Kidney (tissue), 14 donors: ENCODE data around the gene SCGN. TPM values are rescaled to one million over a fixed set of nuclear protein-coding genes. Genes with fewer than 3 reads are reported as not detected.

Experiments used
- DNase-seq, 5 donors: peaks; one replicate each; pipeline ENCODE4 v3.0.0-alpha.2; 2013 to 2020
- FAIRE-seq: peaks from 2 replicates; lab custom pipeline; 2012; peaks lifted over from hg19 to GRCh38; lab: Jason Lieb, UNC
- H3K27ac ChIP-seq, 2 donors: one replicate each; pipeline ENCODE4 v1.7.0; 2013; ENCODE audit warnings: low read depth in 2 of 2, low read length in 2 of 2, inconsistent platforms in 1 of 2
- H3K27me3 ChIP-seq: one replicate; pipeline ENCODE4 v1.7.1; 2013; ENCODE audit warnings: low read length, inconsistent platforms; ENCODE audit not compliant: control insufficient read depth, insufficient read depth
- H3K36me3 ChIP-seq, 3 donors: one replicate each; pipeline versions ENCODE4 v1.7.0 to v1.7.1; 2013; ENCODE audit warnings: low read length in 3 of 3, control low read depth in 1 of 3, inconsistent platforms in 1 of 3; ENCODE audit not compliant: insufficient read depth in 3 of 3, control insufficient read depth in 2 of 3
- H3K4me1 ChIP-seq, 3 donors: one replicate each; pipeline versions ENCODE4 v1.7.0 to v1.7.1; 2013; ENCODE audit warnings: low read length in 3 of 3, inconsistent platforms in 1 of 3, low read depth in 1 of 3; ENCODE audit not compliant: control insufficient read depth in 2 of 3, insufficient read depth in 2 of 3
- H3K4me3 ChIP-seq, 3 donors: one replicate each; pipeline versions ENCODE4 v1.7.0 to v1.8.1; 2013; ENCODE audit warnings: low read length in 3 of 3, control low read depth in 1 of 3, inconsistent platforms in 1 of 3
- H3K9ac ChIP-seq, 3 donors: one replicate each; pipeline versions ENCODE4 v1.7.0 to v1.7.1; 2013; ENCODE audit warnings: low read length in 3 of 3, control low read depth in 1 of 3, inconsistent platforms in 1 of 3
- H3K9me3 ChIP-seq, 3 donors: one replicate each; pipeline versions ENCODE4 v1.7.0 to v1.7.1; 2013; ENCODE audit warnings: low read length in 3 of 3, control low read depth in 1 of 3, inconsistent platforms in 1 of 3; ENCODE audit not compliant: control insufficient read depth in 2 of 3, insufficient read depth in 1 of 3
- intact Hi-C: fragments of 100-400 bp; cut with DNase I; formaldehyde crosslinking; loops from one replicate; pipeline ENCODE4 v1.11.1; 2022
- polyA plus RNA-seq: library from polyadenylated mRNA; stranded (reverse); fragments of 350-450 nt; fragmentation: Illumina TruSeq; extraction: RNeasy Lipid Tissue Mini Kit (QIAGEN cat#74804); gene quantifications from one replicate; pipeline ENCODE4 v1.2.3, GENCODE V29; 2014; ENCODE audit warnings: low read depth, low replicate concordance; ENCODE audit not compliant: insufficient read depth
- total RNA-seq: library from RNA; stranded (reverse); fragmentation: NEBNext Ultra II Directional; extraction: Animal tissue kit (Norgen Biotek cat#: 25700); gene quantifications from one replicate; pipeline ENCODE4 v1.2.1, GENCODE V29; 2021
- TF ChIP-seq, protein P1 (sequence below): IDR thresholded peaks from 3 replicates; pipeline ENCODE4 v1.5.1; 2012; ENCODE audit warnings: mild to moderate bottlenecking, moderate library complexity, borderline replicate concordance; ENCODE audit not compliant: insufficient read depth; ENCODE audit errors: extremely low read depth
- donor health status: control.
- donor health status: control.
- donor health status: control.
- donor health status: control.
- donor health status: control.
- donor health status: DM: yes; HTN: yes; CAD: no.
- donor health status: Normal renal cell carcinoma (clear cell type).

Gene SCGN
- total and polyA plus RNA-seq, 2 donors from 2014 or later, result 0.90 to 8.7 TPM

DNA sequence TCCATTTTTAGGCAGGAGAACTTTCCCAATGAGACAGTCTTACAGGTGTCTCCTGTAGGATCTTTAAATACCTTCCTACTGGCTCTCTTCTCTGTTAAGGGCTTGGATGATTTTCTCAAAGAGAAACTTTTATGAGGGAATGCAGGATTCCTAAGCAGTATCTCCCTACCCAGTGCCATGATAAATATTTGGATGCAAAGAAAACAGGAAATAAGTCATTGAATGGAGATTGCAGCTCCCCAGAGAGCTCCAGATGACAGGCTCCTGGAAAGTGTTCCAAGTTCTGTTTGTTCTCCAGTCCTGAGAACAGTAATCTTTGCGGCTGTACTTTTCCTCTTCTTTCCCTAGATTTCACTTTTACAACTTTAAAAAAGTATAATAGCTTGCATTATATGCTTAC is 2.4 kb upstream of the SCGN start:
- FAIRE-seq (no peak), DNase-seq (no peak)
- H3K4me1 ChIP-seq, result no peaks in the 10 kb centered on the region
- no peaks in the 10 kb centered on the region for H3K27me3 ChIP-seq
- no peaks in the 10 kb centered on the region for H3K36me3 ChIP-seq
- H3K4me3 ChIP-seq, result no peak overlapping the region
- H3K9ac ChIP-seq, result no peak overlapping the region
- no peak overlapping the region for H3K27ac ChIP-seq
- intact Hi-C loops, result no loop called here
- H3K9me3 ChIP-seq, result no peaks in the 10 kb centered on the region
- TF ChIP-seq, protein P1, sequence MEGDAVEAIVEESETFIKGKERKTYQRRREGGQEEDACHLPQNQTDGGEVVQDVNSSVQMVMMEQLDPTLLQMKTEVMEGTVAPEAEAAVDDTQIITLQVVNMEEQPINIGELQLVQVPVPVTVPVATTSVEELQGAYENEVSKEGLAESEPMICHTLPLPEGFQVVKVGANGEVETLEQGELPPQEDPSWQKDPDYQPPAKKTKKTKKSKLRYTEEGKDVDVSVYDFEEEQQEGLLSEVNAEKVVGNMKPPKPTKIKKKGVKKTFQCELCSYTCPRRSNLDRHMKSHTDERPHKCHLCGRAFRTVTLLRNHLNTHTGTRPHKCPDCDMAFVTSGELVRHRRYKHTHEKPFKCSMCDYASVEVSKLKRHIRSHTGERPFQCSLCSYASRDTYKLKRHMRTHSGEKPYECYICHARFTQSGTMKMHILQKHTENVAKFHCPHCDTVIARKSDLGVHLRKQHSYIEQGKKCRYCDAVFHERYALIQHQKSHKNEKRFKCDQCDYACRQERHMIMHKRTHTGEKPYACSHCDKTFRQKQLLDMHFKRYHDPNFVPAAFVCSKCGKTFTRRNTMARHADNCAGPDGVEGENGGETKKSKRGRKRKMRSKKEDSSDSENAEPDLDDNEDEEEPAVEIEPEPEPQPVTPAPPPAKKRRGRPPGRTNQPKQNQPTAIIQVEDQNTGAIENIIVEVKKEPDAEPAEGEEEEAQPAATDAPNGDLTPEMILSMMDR, result no peak

DNA sequence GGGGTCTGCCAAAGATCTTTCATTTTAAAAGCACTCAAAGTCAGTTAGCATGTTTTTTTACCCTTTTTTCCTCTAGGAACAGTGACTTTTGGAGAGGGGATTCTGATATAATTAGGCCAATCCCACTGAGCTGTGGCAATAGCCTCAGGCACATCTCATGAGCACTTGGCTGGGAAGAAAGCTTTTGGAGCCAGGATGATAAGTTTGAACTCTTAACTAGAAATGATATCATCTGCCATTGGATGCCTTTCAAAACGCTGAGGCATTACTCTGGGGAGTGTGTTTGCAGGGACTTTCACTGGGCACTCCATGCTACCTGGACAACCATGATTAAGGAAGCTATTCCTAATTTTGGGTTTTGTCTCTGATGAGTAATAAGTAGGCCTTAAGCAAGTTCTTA is 3.7 kb downstream of the SCGN start:
- DNase-seq (no peak), FAIRE-seq (no peak)
- Histone ChIP-seq H3K4me3 (no peak overlapping the region), H3K9ac (no peak overlapping the region), H3K36me3 (no peaks in the 10 kb centered on the region), H3K4me1 (no peaks in the 10 kb centered on the region), H3K27ac (no peak overlapping the region), H3K27me3 (no peaks in the 10 kb centered on the region), H3K9me3 (no peaks in the 10 kb centered on the region)
- intact Hi-C loops, result no loop called here
- TF ChIP-seq, protein P1, result no peak

DNA sequence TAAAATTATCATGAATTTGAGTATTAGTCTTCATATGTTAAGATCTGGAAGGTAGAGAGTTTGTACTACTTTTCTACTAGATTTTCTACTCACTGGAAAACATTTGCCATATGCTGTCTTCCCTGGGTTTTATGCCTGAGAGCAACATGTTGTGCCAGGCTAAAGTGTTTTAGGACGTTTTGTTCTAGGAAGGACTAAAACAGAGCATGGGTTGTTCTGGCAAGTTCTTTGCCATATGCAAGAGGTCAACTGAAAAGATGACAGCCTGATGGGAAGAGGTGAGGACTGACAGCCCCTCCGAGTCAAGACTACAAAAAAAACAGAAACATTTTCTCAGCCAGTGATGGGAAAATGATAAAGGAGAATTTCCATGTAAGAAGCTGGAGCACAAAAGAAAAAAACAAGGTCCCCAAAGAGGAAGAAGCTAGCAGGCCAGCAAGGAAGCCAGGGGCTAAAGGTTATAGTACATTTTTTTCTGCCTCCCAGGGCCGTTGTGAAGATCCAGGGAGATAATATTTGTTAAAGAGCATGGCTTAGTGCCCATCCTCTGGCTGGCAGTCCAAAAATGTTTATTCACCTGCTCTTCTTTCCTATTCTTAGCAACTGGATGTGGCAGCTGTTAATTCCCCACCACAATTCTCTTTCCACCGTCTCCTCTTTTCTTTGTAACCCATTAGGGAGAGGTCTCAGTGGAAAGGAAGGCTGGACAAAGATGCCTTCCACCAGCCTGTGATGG is 7.8 kb downstream of the SCGN start:
- Histone ChIP-seq H3K27me3 (no peaks in the 10 kb centered on the region), H3K4me3 (no peak overlapping the region), H3K27ac (no peak overlapping the region), H3K36me3 (no peaks in the 10 kb centered on the region), H3K4me1 (no peaks in the 10 kb centered on the region), H3K9me3 (no peaks in the 10 kb centered on the region), H3K9ac (no peak overlapping the region)
- TF ChIP-seq, protein P1, result no peak
- no peak for DNase-seq
- no peak for FAIRE-seq
- intact Hi-C loops, result no loop called here

DNA sequence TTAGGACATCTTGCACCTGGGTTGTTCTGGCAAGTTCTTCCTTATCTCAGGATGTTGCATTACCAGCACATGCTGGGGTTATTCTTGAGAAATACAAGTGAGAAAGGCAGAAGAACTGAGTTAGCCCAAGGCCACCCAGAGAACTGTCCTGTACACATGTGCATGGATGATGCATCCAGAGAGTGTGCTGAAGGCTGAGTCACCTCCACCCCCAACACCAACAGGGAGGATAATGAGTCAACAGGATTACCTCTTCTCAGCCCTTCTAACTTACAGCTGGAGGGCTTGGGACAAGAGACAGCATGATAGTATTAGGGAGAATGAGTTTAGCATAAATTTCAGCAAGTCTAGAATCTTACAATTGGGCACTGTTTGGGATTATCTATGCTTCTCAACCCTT is 8.5 kb downstream of the SCGN start:
- Histone ChIP-seq H3K4me1 (no peaks in the 10 kb centered on the region), H3K27ac (no peak overlapping the region), H3K36me3 (no peaks in the 10 kb centered on the region), H3K9ac (no peak overlapping the region), H3K27me3 (no peaks in the 10 kb centered on the region), H3K9me3 (no peaks in the 10 kb centered on the region), H3K4me3 (no peak overlapping the region)
- TF ChIP-seq, protein P1, result no peak
- no peak for DNase-seq
- intact Hi-C loops, result no loop called here
- no peak for FAIRE-seq
